GM12878 (cell line): Measurements from ENCODE around the gene COL1A1. TPM values are rescaled to one million over a fixed set of nuclear protein-coding genes. Genes with fewer than 3 reads are reported as not detected.

Source experiments
- ATAC-seq: fragments of 200-7000 bp; cut with Tn5 transposase; 3 replicates; pipeline ENCODE4 v1.9.1; 2020; ENCODE audit warnings: mild to moderate bottlenecking, moderate library complexity
- BruUV-seq: library from RNA; stranded (reverse); fragments of 400-500 nt; replicated peaks from 2 replicates; lab custom pipeline; 2021; lab: Mats Ljungman, UMichigan
- CTCF ChIA-PET: fragments of 300-600 bp; sonication (Branson Sonifier 250); formaldehyde crosslinking; extraction: SDS; loops from one replicate; lab custom pipeline; 2021; ENCODE audit warnings: inconsistent platforms; lab: Yijun Ruan, JAX
- POLR2A ChIA-PET: fragments of 350-600 bp; formaldehyde crosslinking; extraction: SDS; loops from one replicate; lab custom pipeline; 2021; ENCODE audit warnings: inconsistent platforms; lab: Charles Lee
- RAD21 ChIA-PET: fragments of 300-600 bp; sonication (Branson Sonifier 250); formaldehyde crosslinking; loops from one replicate; lab custom pipeline; 2023; ENCODE audit warnings: antibody characterized with exemption; ENCODE audit not compliant: unreplicated experiment; lab: Charles Lee
- SMC1A ChIA-PET: fragments of 300-600 bp; sonication (Branson Sonifier 250); formaldehyde crosslinking; loops from one replicate; lab custom pipeline; 2023; ENCODE audit not compliant: unreplicated experiment, uncharacterized antibody; lab: Charles Lee
- DNase-seq: peaks from one replicate; pipeline ENCODE4 v3.0.0-alpha.2; 2011; ENCODE audit warnings: low read depth, low spot score
- FAIRE-seq: peaks from 3 replicates; lab custom pipeline; 2011; peaks lifted over from hg19 to GRCh38; lab: Jason Lieb, UNC
- H2AFZ ChIP-seq: 2 replicates; pipeline ENCODE4 v1.6.0; 2011; ENCODE audit warnings: low read depth, low read length, control low read depth; ENCODE audit not compliant: control insufficient read depth
- H3K27ac ChIP-seq: 2 replicates; pipeline ENCODE4 v1.5.1; 2011; ENCODE audit warnings: control low read depth; ENCODE audit not compliant: control insufficient read depth, insufficient read depth
- H3K27me3 ChIP-seq, 2 experiments: replicated peaks in 1 of 2; 2 replicates each; pipeline versions ENCODE4 v1.6.0 to v1.6.1; 2011; ENCODE audit warnings: low read length in 1 of 2; ENCODE audit not compliant: control insufficient read depth in 2 of 2, insufficient read depth in 2 of 2
- H3K36me3 ChIP-seq, 2 experiments: 2 replicates each; pipeline ENCODE4 v1.5.1; 2011; ENCODE audit warnings: low read length in 1 of 2; ENCODE audit not compliant: control insufficient read depth in 2 of 2, insufficient read depth in 2 of 2
- H3K4me1 ChIP-seq: 2 replicates; pipeline ENCODE4 v1.6.1; 2011; ENCODE audit warnings: mild to moderate bottlenecking, low read length, moderate library complexity, mixed read lengths; ENCODE audit not compliant: control insufficient read depth, insufficient read depth
- H3K4me2 ChIP-seq: 2 replicates; pipeline ENCODE4 v1.6.0; 2011; ENCODE audit warnings: control low read depth; ENCODE audit not compliant: control insufficient read depth, insufficient read depth
- H3K4me3 ChIP-seq: fragments of 200-600 bp; sonication (generic); 2 replicates; pipeline ENCODE4 v1.5.1; 2016
- H3K79me2 ChIP-seq: 2 replicates; pipeline ENCODE4 v1.6.0; 2011; ENCODE audit warnings: low read length; ENCODE audit not compliant: control insufficient read depth, insufficient read depth
- H3K9ac ChIP-seq: 2 replicates; pipeline ENCODE4 v1.8.0; 2011; ENCODE audit warnings: low read length, control low read depth, mixed read lengths; ENCODE audit not compliant: control insufficient read depth, insufficient read depth
- H3K9me3 ChIP-seq: replicated peaks from 3 replicates; pipeline ENCODE4 v1.5.1; 2011; ENCODE audit warnings: mild to moderate bottlenecking, low read length; ENCODE audit not compliant: control insufficient read depth, insufficient read depth
- H4K20me1 ChIP-seq: 2 replicates; pipeline ENCODE4 v1.6.0; 2011; ENCODE audit not compliant: control insufficient read depth, insufficient read depth
- BACH1 ChIP-seq: fragments of 450-650 bp; IDR thresholded peaks from 2 replicates; pipeline ENCODE4 v1.6.1; 2017; ENCODE audit warnings: mild to moderate bottlenecking, borderline replicate concordance
- CHD1 ChIP-seq: IDR thresholded peaks from 2 replicates; pipeline ENCODE4 v1.6.1; 2012; ENCODE audit warnings: low read depth, low read length, improper control_type of control experiment
- ELK1 ChIP-seq: IDR thresholded peaks from 2 replicates; pipeline ENCODE4 v1.6.1; 2012; ENCODE audit warnings: low read depth, low read length, improper control_type of control experiment
- FOXK2 ChIP-seq: fragments of 450-650 bp; IDR thresholded peaks from 2 replicates; pipeline ENCODE4 v1.6.1; 2017; ENCODE audit warnings: mild to moderate bottlenecking, moderate library complexity
- HDAC2 ChIP-seq: fragments of 200-600 bp; sonication (generic); IDR thresholded peaks from 2 replicates; pipeline ENCODE4 v1.6.1; 2017
- IKZF2 ChIP-seq, 2 experiments: fragments of 450-650 bp; IDR thresholded peaks; 2 replicates each; pipeline ENCODE4 v1.6.1; 2017; ENCODE audit warnings: mild to moderate bottlenecking in 2 of 2, moderate library complexity in 2 of 2
- IRF5 ChIP-seq: fragments of 450-650 bp; IDR thresholded peaks from 2 replicates; pipeline ENCODE4 v1.6.1; 2017; ENCODE audit warnings: borderline replicate concordance
- MAX ChIP-seq: IDR thresholded peaks from 2 replicates; pipeline ENCODE4 v1.6.1; 2012; ENCODE audit warnings: low read depth, low read length, improper control_type of control experiment
- MYB ChIP-seq: fragments of 150-350 bp; IDR thresholded peaks from 2 replicates; pipeline ENCODE4 v1.6.1; 2014; ENCODE audit warnings: mild to moderate bottlenecking, low read depth, low read length, borderline replicate concordance
- PBX3 ChIP-seq: IDR thresholded peaks from 2 replicates; pipeline ENCODE4 v1.6.1; 2011; ENCODE audit warnings: mild to moderate bottlenecking, low read depth, low read length, moderate library complexity; ENCODE audit not compliant: insufficient replicate concordance
- POLR2A ChIP-seq: IDR thresholded peaks from 2 replicates; pipeline ENCODE4 v1.6.1; 2011; ENCODE audit warnings: low read depth, mild to moderate bottlenecking, low read length
- POLR2AphosphoS5 ChIP-seq: IDR thresholded peaks from 2 replicates; pipeline ENCODE4 v1.6.1; 2011; ENCODE audit warnings: mild to moderate bottlenecking, low read length, inconsistent platforms
- RB1 ChIP-seq: fragments of 450-650 bp; formaldehyde crosslinking; IDR thresholded peaks from 2 replicates; pipeline ENCODE4 v1.6.1; 2017; ENCODE audit warnings: mild to moderate bottlenecking, borderline replicate concordance
- RELA ChIP-seq: fragments of 450-650 bp; IDR thresholded peaks from 2 replicates; pipeline ENCODE4 v1.8.0; 2014; ENCODE audit warnings: borderline replicate concordance; ENCODE audit not compliant: partially characterized antibody
- SPI1 ChIP-seq: IDR thresholded peaks from 2 replicates; pipeline ENCODE4 v1.6.1; 2011; ENCODE audit warnings: low read depth, mild to moderate bottlenecking, low read length, moderate library complexity, borderline replicate concordance; ENCODE audit not compliant: insufficient read depth
- ZBTB11 ChIP-seq: fragments of 450-650 bp; formaldehyde crosslinking; IDR thresholded peaks from 2 replicates; pipeline ENCODE4 v1.5.0; 2022; ENCODE audit warnings: mild to moderate bottlenecking, missing genetic modification characterization
- ZNF274 ChIP-seq: IDR thresholded peaks from one replicate; pipeline ENCODE4 v1.8.0; 2011; ENCODE audit not compliant: insufficient read length, insufficient read depth
- WGBS: methylation state at CpG from one replicate; pipeline ENCODE4 v1.1.6; 2016; ENCODE audit warnings: low lambda C conversion rate; ENCODE audit not compliant: insufficient replicate concordance, insufficient coverage; ENCODE audit errors: missing lambda C conversion rate; 5-methylcytosine and 5-hydroxymethylcytosine counted together
- in situ Hi-C: fragments of 300-500 bp; cut with MboI; formaldehyde crosslinking; loops from 9 replicates; pipeline ENCODE4 v1.14.3; 2018; ENCODE audit warnings: mixed read lengths
- intact Hi-C: fragments of 100-400 bp; cut with micrococcal nuclease; formaldehyde crosslinking; loops from one replicate; pipeline ENCODE4 v1.14.2; 2022; ENCODE audit not compliant: unreplicated experiment
- polyA plus RNA-seq, 11 experiments: library from polyadenylated mRNA; depleted of rRNA in 4 of 11; unstranded in 6 of 11; stranded (reverse) in 5 of 11; fragments of >200 nt; fragmentation: Nextera tagmentation in 4 of 11; fragmentation: Illumina TruSeq in 1 of 11; extraction: Ambion mirVana in 4 of 11; extraction: Trizol in 1 of 11; gene quantifications; 1 replicate in 1 of 11; 2 replicates in 10 of 11; pipeline versions ENCODE4 v1.2.1 to v1.2.3, GENCODE V29; 2011 to 2016; ENCODE audit warnings: inconsistent platforms in 2 of 11, missing spikeins in 2 of 11, low read depth in 1 of 11
- total RNA-seq, 4 experiments: library from RNA; depleted of rRNA in 3 of 4; stranded (reverse); fragments of >200 nt in 3 of 4; fragmentation: Illumina TruSeq in 1 of 4; extraction: Trizol in 1 of 4; gene quantifications; 2 replicates each; pipeline versions ENCODE4 v1.2.1 to v1.2.3, GENCODE V29; 2013 to 2021

Gene COL1A1
- total and polyA plus RNA-seq, 10 of the 15 experiments (the other 5 are each of a cell fraction or from before 2014, with no cell fraction given), result 0.18 to 7.7 (median 2.3) TPM

GRCh38 chr17:50209133-50209471 is 7.7 kb upstream of the COL1A1 start (continued):
- TF ChIP-seq MAX (no peak), CHD1 (no peak), POLR2A (no peak)
- TF ChIP-seq, all 136 proteins: peak for 0

GRCh38 chr17:50208611-50209061 is 7.2 kb upstream of the COL1A1 start:
- WGBS, result 7% methylated on average over 3 of the region's 3 CpGs
- Histone ChIP-seq H3K9ac (no peak overlapping the region), H3K4me1 (peaks cover 12% of the 10 kb centered on the region), H3K27me3 (peaks cover 6% of the 10 kb centered on the region in 2 experiments; a peak in 2 of 4 replicates), H2AFZ (no peak overlapping the region), H3K36me3 (no peaks in the 10 kb centered on the region), H3K79me2 (no peaks in the 10 kb centered on the region), H3K27ac (no peak overlapping the region), H4K20me1 (no peaks in the 10 kb centered on the region), H3K4me3 (no peak overlapping the region), H3K4me2 (no peak overlapping the region), H3K9me3 (no peaks in the 10 kb centered on the region)
- ChIA-PET RAD21 (interaction anchor here (1.5 to 2.5 kb wide), 2 partner anchors 8 to 89 kb away, joined by 4 to 9 read pairs; partner anchors contain the start of gene COL1A1), POLR2A (interaction anchor here (1.3 kb wide), 1 partner anchor 84 kb away, joined by 3 read pairs; no protein-coding TSS in a partner anchor), CTCF (interaction anchor here (5.9 kb wide), 1 partner anchor 7 kb away, joined by 68 read pairs; the partner anchor contains the start of gene COL1A1), SMC1A (no interaction called here)
- BruUV-seq, result no TSS peak
- ATAC-seq, result no peak
- DNase-seq, result no peak
- TF ChIP-seq ZBTB11 (CRISPR knock-in tag) (no peak), IKZF2 (IDR thresholded peaks at IDR 0.05) (no peak), SPI1 (no peak), PBX3 (no peak), IRF5 (no peak), RB1 (no peak), MYB (no peak), FOXK2 (no peak), POLR2AphosphoS5 (no peak), RELA (no peak), ZNF274 (no peak), BACH1 (no peak), ELK1 (no peak), HDAC2 (no peak)
- no peak for FAIRE-seq
- intact Hi-C loops, result no loop called here
- in situ Hi-C loops, result loop anchor here (5.0 kb wide), 1 partner anchor 64 kb away; the partner anchor contains the start of gene TMEM92
